ENCODE measurements around the gene C1orf35. TPM values are rescaled to one million over a fixed set of nuclear protein-coding genes. Genes with fewer than 3 reads are reported as not detected.

C1orf35 gene
- total and polyA plus RNA-seq, 2 experiments from 2014 or later = 14.0 to 67.6 TPM

GRCh38 chr1:228061411-228062084 is 41.6 kb downstream of the C1orf35 start:
- Histone ChIP-seq H2AFZ (peak overlapping the region; percentile 98; the same call in 1 of the 2 replicates), H3K4me3 (peak overlapping the region; percentile 90), H3K27me3 (ENCODE audit: insufficient read depth) (peaks cover 92% of the 10 kb centered on the region), H3F3A (replicated peaks; ENCODE audit: low read depth) (no peaks in the 10 kb centered on the region), H3K4me2 (peak overlapping the region; percentile 98), H3K36me3 (ENCODE audit: insufficient read depth) (no peaks in the 10 kb centered on the region), H4K20me1 (replicated peaks; ENCODE audit: insufficient read depth) (no peaks in the 10 kb centered on the region), H3K4me1 (ENCODE audit: insufficient read depth) (peaks cover 5% of the 10 kb centered on the region; the same call in 1 of the 2 replicates), H3K9me2 (ENCODE audit: insufficient read depth) (no peaks in the 10 kb centered on the region), H3K27ac (ENCODE audit: low read depth) (no peak overlapping the region), H3K79me2 (replicated peaks; ENCODE audit: insufficient read depth) (no peaks in the 10 kb centered on the region)
- DNase-seq (ENCODE audit: low spot score) (no peak), ATAC-seq (no peak)
- H3K4me1 Mint-ChIP-seq = peaks cover 5% of the 10 kb centered on the region
- TF ChIP-seq POLR2AphosphoS5 (IDR thresholded peaks at IDR 0.05; ENCODE audit: low read depth) (no peak), ETS1 (IDR thresholded peaks at IDR 0.05) (no peak), NANOG (IDR thresholded peaks at IDR 0.05; ENCODE audit: borderline replicate concordance) (no peak), EZH2phosphoT487 (IDR thresholded peaks at IDR 0.05; ENCODE audit: unreplicated experiment) (no peak), CTCF (conservative IDR thresholded peaks at IDR 0.05; ENCODE audit: low read depth in 2 of 2) (no peak), JUNB (IDR thresholded peaks at IDR 0.05; ENCODE audit: unreplicated experiment) (no peak), ZNF114 (CRISPR knock-in tag; IDR thresholded peaks at IDR 0.05) (no peak), STAT1 (IDR thresholded peaks at IDR 0.05; ENCODE audit: unreplicated experiment) (no peak), ZNF331 (CRISPR knock-in tag; IDR thresholded peaks at IDR 0.05; ENCODE audit: low read depth) (no peak), REST (IDR thresholded peaks at IDR 0.05; ENCODE audit: unreplicated experiment) (no peak), CREB1 (CRISPR knock-in tag; IDR thresholded peaks at IDR 0.05; ENCODE audit: low read depth) (no peak), EZH2 (IDR thresholded peaks at IDR 0.05; ENCODE audit: low read depth, unreplicated experiment) (no peak), ZNF462 (CRISPR knock-in tag; IDR thresholded peaks at IDR 0.05) (no peak)
- peaks cover 79% of the 10 kb centered on the region for H3K27me3 Mint-ChIP-seq (ENCODE audit: insufficient read depth, low read depth, poor library complexity)
- H3K36me3 Mint-ChIP-seq (ENCODE audit: low read depth) = peaks cover 4% of the 10 kb centered on the region; the same call in 1 of the 3 replicates
- H3K27ac Mint-ChIP-seq = no peak overlapping the region
- peak overlapping the region; percentile 70 for H3K4me3 Mint-ChIP-seq
- H3K9me3 Mint-ChIP-seq = no peaks in the 10 kb centered on the region
